Neutrophil (primary cell): ENCODE data around the gene IL26.

Experiments
- H3K27ac ChIP-seq: fragments of 200-600 bp; sonication (generic); 2 replicates; pipeline ENCODE4 v1.5.1; 2016; ENCODE audit warnings: mild to moderate bottlenecking, moderate library complexity
- H3K27me3 ChIP-seq: fragments of 200-600 bp; sonication (generic); 2 replicates; pipeline ENCODE4 v1.6.0; 2016; ENCODE audit warnings: mild to moderate bottlenecking
- H3K36me3 ChIP-seq: fragments of 200-600 bp; sonication (generic); 2 replicates; pipeline ENCODE4 v1.5.1; 2017
- H3K4me1 ChIP-seq, 2 experiments: fragments of 200-600 bp in 1 of 2; sonication (generic) in 1 of 2; 1 replicate in 1 of 2; 2 replicates in 1 of 2; pipeline versions ENCODE4 v1.5.1 to v1.6.1; 2013 to 2016; ENCODE audit warnings: low read depth in 1 of 2, low read length in 1 of 2, mild to moderate bottlenecking in 1 of 2, moderate library complexity in 1 of 2; ENCODE audit not compliant: control insufficient read depth in 1 of 2, insufficient read depth in 1 of 2
- H3K4me3 ChIP-seq, 2 experiments: fragments of 200-600 bp in 1 of 2; sonication (generic) in 1 of 2; 1 replicate in 1 of 2; 2 replicates in 1 of 2; pipeline ENCODE4 v1.5.1; 2013 to 2016; ENCODE audit warnings: low read depth in 1 of 2, low read length in 1 of 2, mild to moderate bottlenecking in 1 of 2, moderate library complexity in 1 of 2
- H3K9me3 ChIP-seq: fragments of 200-600 bp; sonication (generic); 2 replicates; pipeline ENCODE4 v1.5.1; 2016
- CTCF ChIP-seq: fragments of 200-600 bp; sonication (generic); IDR thresholded peaks from 2 replicates; pipeline ENCODE4 v1.5.1; 2016; ENCODE audit warnings: antibody characterized with exemption

Gene IL26

GRCh38 chr12:68158432-68158831 is 67.2 kb downstream of the IL26 start:
- no peak for TF ChIP-seq CTCF
- Histone ChIP-seq H3K4me1 (peaks cover 0 to 4% of the 10 kb centered on the region in 2 experiments), H3K36me3 (no peaks in the 10 kb centered on the region), H3K4me3 (no peak overlapping the region), H3K27ac (no peak overlapping the region), H3K27me3 (peaks cover 32% of the 10 kb centered on the region), H3K9me3 (no peaks in the 10 kb centered on the region)

- H3K36me3 ChIP-seq = no peaks in the 10 kb centered on the region
- peaks cover 0 to 4% of the 10 kb centered on the region in 2 experiments for H3K4me1 ChIP-seq
- no peak for TF ChIP-seq CTCF
- peaks cover 39% of the 10 kb centered on the region for H3K27me3 ChIP-seq
- no peak overlapping the region for H3K27ac ChIP-seq
- H3K4me3 ChIP-seq = no peak overlapping the region
- no peaks in the 10 kb centered on the region for H3K9me3 ChIP-seq
Observed at GRCh38 chr12:68157380-68157779, 68.2 kb downstream of the IL26 start.

- H3K27ac ChIP-seq = no peak overlapping the region
- H3K4me1 ChIP-seq = peaks cover 0 to 4% of the 10 kb centered on the region in 2 experiments
- no peaks in the 10 kb centered on the region for H3K9me3 ChIP-seq
- no peak overlapping the region for H3K4me3 ChIP-seq
- H3K27me3 ChIP-seq = peaks cover 42% of the 10 kb centered on the region
- TF ChIP-seq CTCF = no peak
- H3K36me3 ChIP-seq = no peaks in the 10 kb centered on the region
Observed at GRCh38 chr12:68156636-68157035, 69.0 kb downstream of the IL26 start.

- no peak overlapping the region for H3K27ac ChIP-seq
- TF ChIP-seq CTCF = no peak
- peaks cover 38% of the 10 kb centered on the region for H3K27me3 ChIP-seq
- H3K9me3 ChIP-seq = no peaks in the 10 kb centered on the region
- no peak overlapping the region for H3K4me3 ChIP-seq
- H3K36me3 ChIP-seq = no peaks in the 10 kb centered on the region
- peaks cover 0 to 4% of the 10 kb centered on the region in 2 experiments for H3K4me1 ChIP-seq
Observed at GRCh38 chr12:68154779-68155178, 70.8 kb downstream of the IL26 start.
